Hepatocyte (in vitro differentiated cells): ENCODE measurements around the gene COL9A2.

Experiments
- EZH2 ChIP-seq: fragments of 200-600 bp; sonication (generic); IDR thresholded peaks from 2 replicates; pipeline ENCODE4 v1.6.1; 2016; ENCODE audit warnings: antibody characterized with exemption, mild to moderate bottlenecking, borderline replicate concordance
- EZH2phosphoT487 ChIP-seq: fragments of 200-600 bp; sonication (generic); IDR thresholded peaks from one replicate; pipeline ENCODE4 v1.6.1; 2018; ENCODE audit warnings: antibody characterized with exemption, mild to moderate bottlenecking, low read depth, moderate library complexity; ENCODE audit not compliant: unreplicated experiment, severe bottlenecking
- TF ChIP-seq, protein P1 (sequence below): fragments of 200-600 bp; sonication (generic); IDR thresholded peaks from 2 replicates; pipeline ENCODE4 v1.5.1; 2016; ENCODE audit warnings: antibody characterized with exemption, mild to moderate bottlenecking; ENCODE audit not compliant: poor library complexity

- TF ChIP-seq, protein P1, sequence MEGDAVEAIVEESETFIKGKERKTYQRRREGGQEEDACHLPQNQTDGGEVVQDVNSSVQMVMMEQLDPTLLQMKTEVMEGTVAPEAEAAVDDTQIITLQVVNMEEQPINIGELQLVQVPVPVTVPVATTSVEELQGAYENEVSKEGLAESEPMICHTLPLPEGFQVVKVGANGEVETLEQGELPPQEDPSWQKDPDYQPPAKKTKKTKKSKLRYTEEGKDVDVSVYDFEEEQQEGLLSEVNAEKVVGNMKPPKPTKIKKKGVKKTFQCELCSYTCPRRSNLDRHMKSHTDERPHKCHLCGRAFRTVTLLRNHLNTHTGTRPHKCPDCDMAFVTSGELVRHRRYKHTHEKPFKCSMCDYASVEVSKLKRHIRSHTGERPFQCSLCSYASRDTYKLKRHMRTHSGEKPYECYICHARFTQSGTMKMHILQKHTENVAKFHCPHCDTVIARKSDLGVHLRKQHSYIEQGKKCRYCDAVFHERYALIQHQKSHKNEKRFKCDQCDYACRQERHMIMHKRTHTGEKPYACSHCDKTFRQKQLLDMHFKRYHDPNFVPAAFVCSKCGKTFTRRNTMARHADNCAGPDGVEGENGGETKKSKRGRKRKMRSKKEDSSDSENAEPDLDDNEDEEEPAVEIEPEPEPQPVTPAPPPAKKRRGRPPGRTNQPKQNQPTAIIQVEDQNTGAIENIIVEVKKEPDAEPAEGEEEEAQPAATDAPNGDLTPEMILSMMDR = no peak
- TF ChIP-seq EZH2 (no peak), EZH2phosphoT487 (no peak)
These were observed 34.0 kb upstream of the COL9A2 start for GRCh38 chr1:40351124-40351523.
